B cell (primary cell): ENCODE measurements around the gene HLA-DPB1. TPM values are rescaled to one million over a fixed set of nuclear protein-coding genes. Genes with fewer than 3 reads are reported as not detected.

ENCODE experiments used
- polyA plus RNA-seq: library from polyadenylated mRNA; depleted of rRNA; stranded (reverse); fragments of >200 nt; gene quantifications from 2 replicates; pipeline ENCODE4 v1.2.3, GENCODE V29; 2012
- total RNA-seq, 2 donors: library from RNA; stranded (reverse); fragments of 120-200 nt in 1 of 2; gene quantifications; 1 replicate in 1 of 2; 2 replicates in 1 of 2; pipeline versions ENCODE4 v1.2.3 to v1.2.4, GENCODE V29; 2013 to 2022

The HLA-DPB1 gene
- total and polyA plus RNA-seq, 2 donors (not counting 1 experiment from before 2014, with no cell fraction given), result 1,104 to 1,578 TPM

Other genes with a start within 250 kb of the HLA-DPB1 start
- 126 and 135 TPM in 2 replicates for gene TAP2, start 237.3 kb upstream of the HLA-DPB1 start, total RNA-seq
- 66.1 and 81.2 TPM in 2 replicates for gene TAP2, start 237.3 kb upstream of the HLA-DPB1 start, polyA plus RNA-seq
- gene PSMB8, start 231.9 kb upstream of the HLA-DPB1 start, total RNA-seq, result 127 and 129 TPM in 2 replicates
- 256 and 257 TPM in 2 replicates for gene PSMB8, start 231.9 kb upstream of the HLA-DPB1 start, polyA plus RNA-seq
- 126 and 131 TPM in 2 replicates for gene TAP1, start 222.3 kb upstream of the HLA-DPB1 start, total RNA-seq
- gene TAP1, start 222.3 kb upstream of the HLA-DPB1 start, polyA plus RNA-seq, result 162 and 184 TPM in 2 replicates
- 174 and 181 TPM in 2 replicates for gene PSMB9, start 221.8 kb upstream of the HLA-DPB1 start, total RNA-seq
- 190 and 242 TPM in 2 replicates for gene PSMB9, start 221.8 kb upstream of the HLA-DPB1 start, polyA plus RNA-seq
- 587 and 593 TPM in 2 replicates for gene HLA-DMB, start 135.0 kb upstream of the HLA-DPB1 start, total RNA-seq
- gene HLA-DMB, start 135.0 kb upstream of the HLA-DPB1 start, polyA plus RNA-seq, result 655 and 656 TPM in 2 replicates
- gene HLA-DMA, start 122.9 kb upstream of the HLA-DPB1 start, total RNA-seq, result 554 and 558 TPM in 2 replicates
- 925 and 1,129 TPM in 2 replicates for gene HLA-DMA, start 122.9 kb upstream of the HLA-DPB1 start, polyA plus RNA-seq
- gene BRD2, start 107.4 kb upstream of the HLA-DPB1 start, total RNA-seq, result 448 and 474 TPM in 2 replicates
- gene BRD2, start 107.4 kb upstream of the HLA-DPB1 start, polyA plus RNA-seq, result 620 and 721 TPM in 2 replicates
- 209 TPM in 2 replicates for gene HLA-DOA, start 66.4 kb upstream of the HLA-DPB1 start, total RNA-seq
- 191 and 338 TPM in 2 replicates for gene HLA-DOA, start 66.4 kb upstream of the HLA-DPB1 start, polyA plus RNA-seq
- gene HLA-DPA1, start 2.3 kb upstream of the HLA-DPB1 start, total RNA-seq, result 665 and 702 TPM in 2 replicates
- 559 and 2,256 TPM in 2 replicates for gene HLA-DPA1, start 2.3 kb upstream of the HLA-DPB1 start, polyA plus RNA-seq
- 0.39 and 0.66 TPM in 2 replicates for gene COL11A2, start 116.5 kb downstream of the HLA-DPB1 start, total RNA-seq
- gene COL11A2, start 116.5 kb downstream of the HLA-DPB1 start, polyA plus RNA-seq, result 0.82 and 0.88 TPM in 2 replicates
- gene RXRB, start 124.7 kb downstream of the HLA-DPB1 start, total RNA-seq, result 94.1 and 99.9 TPM in 2 replicates
- 82.3 and 88.3 TPM in 2 replicates for gene RXRB, start 124.7 kb downstream of the HLA-DPB1 start, polyA plus RNA-seq
- 26.1 and 29.6 TPM in 2 replicates for gene SLC39A7, start 124.9 kb downstream of the HLA-DPB1 start, total RNA-seq
- gene SLC39A7, start 124.9 kb downstream of the HLA-DPB1 start, polyA plus RNA-seq, result 18.7 and 22.2 TPM in 2 replicates
- gene HSD17B8, start 128.7 kb downstream of the HLA-DPB1 start, total RNA-seq, result 10.8 and 12.9 TPM in 2 replicates
- gene HSD17B8, start 128.7 kb downstream of the HLA-DPB1 start, polyA plus RNA-seq, result 12.8 and 25.5 TPM in 2 replicates
- 43.4 and 44.2 TPM in 2 replicates for gene RING1, start 132.5 kb downstream of the HLA-DPB1 start, total RNA-seq
- gene RING1, start 132.5 kb downstream of the HLA-DPB1 start, polyA plus RNA-seq, result 34.9 and 37.1 TPM in 2 replicates
- 100 and 108 TPM in 2 replicates for gene VPS52, start 195.9 kb downstream of the HLA-DPB1 start, total RNA-seq
- 144 and 184 TPM in 2 replicates for gene VPS52, start 195.9 kb downstream of the HLA-DPB1 start, polyA plus RNA-seq
- 3,593 and 3,830 TPM in 2 replicates for gene RPS18, start 196.1 kb downstream of the HLA-DPB1 start, total RNA-seq
- 5,829 and 6,485 TPM in 2 replicates for gene RPS18, start 196.1 kb downstream of the HLA-DPB1 start, polyA plus RNA-seq
- gene B3GALT4, start 201.1 kb downstream of the HLA-DPB1 start, total RNA-seq, result 44.1 and 46.0 TPM in 2 replicates
- gene B3GALT4, start 201.1 kb downstream of the HLA-DPB1 start, polyA plus RNA-seq, result 4.6 and 10.2 TPM in 2 replicates
- 66.4 and 77.2 TPM in 2 replicates for gene WDR46, start 213.2 kb downstream of the HLA-DPB1 start, total RNA-seq
- 43.6 and 60.1 TPM in 2 replicates for gene WDR46, start 213.2 kb downstream of the HLA-DPB1 start, polyA plus RNA-seq
- 44.7 and 51.1 TPM in 2 replicates for gene PFDN6, start 213.6 kb downstream of the HLA-DPB1 start, total RNA-seq
- gene PFDN6, start 213.6 kb downstream of the HLA-DPB1 start, polyA plus RNA-seq, result 33.2 and 34.2 TPM in 2 replicates
- 94.7 and 98.5 TPM in 2 replicates for gene RGL2, start 223.0 kb downstream of the HLA-DPB1 start, total RNA-seq
- 133 and 161 TPM in 2 replicates for gene RGL2, start 223.0 kb downstream of the HLA-DPB1 start, polyA plus RNA-seq
- gene TAPBP, start 238.1 kb downstream of the HLA-DPB1 start, total RNA-seq, result 288 and 302 TPM in 2 replicates
- gene TAPBP, start 238.1 kb downstream of the HLA-DPB1 start, polyA plus RNA-seq, result 279 and 310 TPM in 2 replicates
- 39.7 and 44.4 TPM in 2 replicates for gene ZBTB22, start 241.8 kb downstream of the HLA-DPB1 start, total RNA-seq
- 22.0 and 25.9 TPM in 2 replicates for gene ZBTB22, start 241.8 kb downstream of the HLA-DPB1 start, polyA plus RNA-seq
- gene DAXX, start 247.0 kb downstream of the HLA-DPB1 start, total RNA-seq, result 64.7 and 72.2 TPM in 2 replicates
- 44.8 and 54.3 TPM in 2 replicates for gene DAXX, start 247.0 kb downstream of the HLA-DPB1 start, polyA plus RNA-seq